ENCODE data around the gene INPP4B.

The INPP4B gene

GRCh38 chr4:142386449-142386848, 459.7 kb downstream of the INPP4B start:
- TF ChIP-seq CTCF (IDR thresholded peaks at IDR 0.05; ENCODE audit: insufficient read depth, low read depth, low read length, missing control alignments): no peak
- H3K4me3 ChIP-seq (ENCODE audit: low read length): no peak overlapping the region
- DNase-seq (ENCODE audit: low read depth): no peak

GRCh38 chr4:142383800-142384470, 462.2 kb downstream of the INPP4B start:
- no peak overlapping the region for H3K4me3 ChIP-seq (ENCODE audit: low read length)
- TF ChIP-seq CTCF (IDR thresholded peaks at IDR 0.05; ENCODE audit: insufficient read depth, low read depth, low read length, missing control alignments): no peak
- DNase-seq (ENCODE audit: low read depth): peak; percentile 85

GRCh38 chr4:142383354-142383753, 462.7 kb downstream of the INPP4B start:
- DNase-seq (ENCODE audit: low read depth): no peak
- no peak for TF ChIP-seq CTCF (IDR thresholded peaks at IDR 0.05; ENCODE audit: insufficient read depth, low read depth, low read length, missing control alignments)
- no peak overlapping the region for H3K4me3 ChIP-seq (ENCODE audit: low read length)

GRCh38 chr4:142380052-142380602, 466.0 kb downstream of the INPP4B start:
- no peak for TF ChIP-seq CTCF (IDR thresholded peaks at IDR 0.05; ENCODE audit: insufficient read depth, low read depth, low read length, missing control alignments)
- H3K4me3 ChIP-seq (ENCODE audit: low read length): no peak overlapping the region
- peak; percentile 70 for DNase-seq (ENCODE audit: low read depth)

GRCh38 chr4:142379277-142380051, 466.6 kb downstream of the INPP4B start:
- no peak overlapping the region for H3K4me3 ChIP-seq (ENCODE audit: low read length)
- TF ChIP-seq CTCF (IDR thresholded peaks at IDR 0.05; ENCODE audit: insufficient read depth, low read depth, low read length, missing control alignments): no peak
- DNase-seq (ENCODE audit: low read depth): peak; percentile 77

GRCh38 chr4:142378179-142378578, 467.9 kb downstream of the INPP4B start:
- DNase-seq (ENCODE audit: low read depth): no peak
- no peak overlapping the region for H3K4me3 ChIP-seq (ENCODE audit: low read length)
- no peak for TF ChIP-seq CTCF (IDR thresholded peaks at IDR 0.05; ENCODE audit: insufficient read depth, low read depth, low read length, missing control alignments)
